Iris pigment epithelial cell (primary cell): Measurements from ENCODE around the gene MAP3K7.

Source experiments
- DNase-seq: peaks from one replicate; pipeline ENCODE4 v3.0.0-alpha.2; 2011; ENCODE audit warnings: low read depth

MAP3K7 gene

DNA sequence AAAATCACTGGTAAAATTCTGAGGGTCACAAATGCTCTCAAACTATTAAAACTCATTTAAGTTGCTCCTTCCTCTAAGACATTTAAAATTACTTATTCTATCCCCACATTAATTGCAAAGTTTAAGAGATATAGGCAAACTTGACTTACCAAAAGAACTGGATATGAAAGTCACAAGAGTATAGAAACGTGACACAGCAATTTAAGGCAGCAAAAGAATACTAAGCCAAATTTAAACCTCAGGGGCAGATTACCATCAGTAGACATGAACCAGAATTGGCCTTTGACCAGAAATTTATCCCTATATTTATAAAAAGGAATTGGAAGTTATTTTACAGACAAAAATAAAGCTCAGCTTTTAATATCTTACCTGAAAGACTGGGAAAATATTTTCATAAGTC, 56.0 kb downstream of the MAP3K7 start:
- DNase-seq: no peak

GRCh38 chr6:90525421-90525820, 61.5 kb downstream of the MAP3K7 start:
- no peak for DNase-seq

DNA sequence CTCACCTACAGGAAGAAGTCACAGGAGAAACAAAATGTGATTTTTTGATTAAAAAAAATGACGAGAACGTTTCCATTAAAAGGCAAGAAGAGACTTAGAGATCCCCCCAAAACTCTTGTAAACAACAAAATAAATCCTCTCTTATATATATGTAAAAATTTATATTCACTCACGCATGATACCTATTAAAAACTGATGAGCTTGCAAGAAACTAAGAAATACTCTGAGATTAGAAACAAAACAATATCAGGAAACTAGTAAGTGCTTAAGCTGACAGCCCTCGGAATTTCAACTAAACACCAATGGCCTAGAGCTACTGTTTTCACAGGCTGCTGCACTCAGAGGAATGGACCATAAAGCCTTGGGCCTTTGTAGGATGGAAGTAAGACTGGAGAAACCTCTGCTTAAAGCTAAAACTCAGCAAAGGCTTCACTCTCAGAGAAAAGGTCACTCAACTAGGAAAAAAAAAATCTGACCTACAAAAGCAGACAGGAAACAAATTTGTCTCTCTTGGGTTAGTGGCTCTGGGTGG, 63.0 kb downstream of the MAP3K7 start:
- no peak for DNase-seq

GRCh38 chr6:90521955-90522354, 64.9 kb downstream of the MAP3K7 start:
- no peak for DNase-seq

DNA sequence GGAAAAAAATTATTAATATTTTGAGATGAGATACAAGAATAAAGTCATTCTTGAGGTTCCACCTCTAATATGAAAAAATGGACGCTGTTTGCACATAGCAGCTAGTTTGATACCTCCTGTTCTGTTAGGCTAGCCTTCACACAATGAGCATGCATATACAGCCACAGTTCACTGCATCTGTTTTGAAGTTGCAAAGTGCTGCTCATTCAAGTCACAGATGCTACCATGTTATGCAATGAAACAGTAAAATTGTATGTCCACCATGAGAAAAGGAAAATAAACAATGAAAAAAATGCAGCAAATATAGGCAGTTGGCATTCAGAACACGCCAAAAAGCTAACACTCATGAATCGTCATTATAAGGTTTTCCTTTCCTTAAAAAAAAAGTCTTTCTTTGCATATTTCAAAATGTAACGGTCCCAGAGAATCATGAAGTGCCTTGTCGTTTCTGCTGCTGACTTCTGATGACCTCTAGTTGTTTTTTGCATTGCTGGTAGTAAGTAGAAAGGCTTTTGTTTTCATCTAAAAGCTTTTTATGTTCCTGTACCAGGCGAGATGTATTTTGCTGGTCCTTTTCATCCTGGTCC, 70.7 kb downstream of the MAP3K7 start:
- DNase-seq: no peak

DNA sequence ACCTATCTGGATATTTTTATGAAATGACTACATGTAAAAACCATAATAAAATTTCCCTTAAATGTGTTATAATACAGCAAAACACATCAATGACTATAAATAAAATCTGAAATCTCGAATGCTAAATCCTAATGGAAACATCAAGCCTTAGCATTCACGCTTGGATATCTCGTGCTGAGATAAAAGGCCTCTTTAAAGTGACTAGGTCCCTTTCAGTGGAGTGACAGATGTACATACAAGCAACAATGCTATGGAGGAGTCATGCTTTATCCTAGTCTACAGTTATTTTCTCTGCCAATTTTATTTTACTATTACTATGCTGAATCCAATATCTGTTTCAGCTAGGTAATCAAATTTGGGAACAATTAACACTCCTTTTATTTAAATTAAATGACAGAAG, 72.4 kb downstream of the MAP3K7 start:
- no peak for DNase-seq

GRCh38 chr6:90508753-90509152, 78.1 kb downstream of the MAP3K7 start:
- no peak for DNase-seq

DNA sequence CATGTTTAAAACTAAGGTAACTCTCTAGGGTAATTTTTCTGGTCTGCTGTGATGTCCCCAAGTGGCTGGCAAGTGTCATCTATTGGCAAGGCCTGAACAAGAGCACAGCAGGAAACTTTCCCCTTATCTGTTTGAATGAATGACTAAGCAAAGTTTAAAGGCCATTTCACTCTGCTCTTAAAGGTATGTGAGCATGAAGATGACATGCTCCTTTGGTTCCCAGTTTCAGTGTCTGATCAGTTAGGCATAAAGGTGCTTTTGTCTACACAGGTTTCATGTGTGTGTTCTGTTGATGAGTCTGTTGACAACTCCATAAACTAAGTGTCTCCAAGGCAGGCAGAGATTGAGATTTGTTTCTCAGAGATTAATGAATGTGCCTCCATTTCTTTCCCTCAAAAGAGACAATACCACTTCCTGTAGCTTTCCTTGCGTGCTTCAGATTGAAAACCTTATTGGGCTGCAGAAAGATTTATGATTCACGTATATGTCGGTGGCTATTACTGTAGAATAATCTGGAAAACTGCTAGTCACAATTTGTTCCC, 83.9 kb downstream of the MAP3K7 start:
- peak; percentile 20 for DNase-seq

- no peak for DNase-seq
These were observed 84.5 kb downstream of the MAP3K7 start for GRCh38 chr6:90502381-90502780.

DNA sequence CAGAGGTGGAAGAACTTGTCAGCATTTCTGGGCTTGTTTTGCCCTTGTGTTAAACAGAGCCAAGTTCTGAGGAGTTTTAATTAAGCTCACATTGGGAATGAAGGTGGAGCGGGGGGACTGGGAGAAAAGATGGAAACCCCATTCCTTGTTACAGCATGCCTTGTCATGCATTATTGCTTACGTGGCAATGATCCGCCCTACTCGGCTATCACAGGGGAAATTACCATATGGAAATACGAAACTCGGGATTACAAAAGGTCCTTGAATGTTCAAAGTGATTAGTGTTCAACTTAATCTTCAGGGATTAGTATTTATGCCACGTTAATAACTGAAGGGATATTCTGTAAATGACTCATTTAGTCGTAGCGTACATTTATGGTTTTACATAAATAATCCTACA, 86.4 kb downstream of the MAP3K7 start:
- DNase-seq: no peak

- DNase-seq: no peak
These were observed 89.5 kb downstream of the MAP3K7 start for GRCh38 chr6:90497411-90497810.

- no peak for DNase-seq
These were observed 90.4 kb downstream of the MAP3K7 start for GRCh38 chr6:90496258-90497016.

DNA sequence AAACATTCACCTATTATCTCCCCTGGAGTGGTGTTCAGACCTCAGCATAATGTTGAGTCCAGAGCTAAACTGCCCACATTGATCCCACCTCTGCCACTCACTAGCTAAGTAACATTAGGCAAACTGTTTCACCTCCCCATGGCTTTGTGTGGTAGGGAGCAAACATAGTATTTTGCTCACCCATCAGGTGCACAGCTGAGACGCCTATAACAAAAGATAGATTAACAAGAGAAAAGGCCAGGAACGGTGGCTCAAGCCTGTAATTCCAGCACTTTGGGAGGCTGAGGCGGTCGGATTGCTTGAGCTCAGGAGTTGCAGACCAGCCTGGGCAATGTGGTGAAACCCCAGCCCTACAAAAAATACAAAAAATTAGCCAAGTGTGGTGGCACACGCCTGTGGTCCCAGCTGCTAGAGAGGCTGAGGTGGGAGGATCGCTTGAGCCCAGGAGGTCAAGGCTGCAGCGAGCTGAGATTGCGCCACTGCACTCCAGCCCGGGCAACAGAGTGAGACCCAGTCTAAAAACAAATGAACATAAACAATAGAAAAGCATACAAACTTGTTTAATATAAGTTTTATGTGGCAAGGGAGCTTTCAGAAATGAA, 91.6 kb downstream of the MAP3K7 start:
- no peak for DNase-seq

GRCh38 chr6:90494067-90494780, 92.6 kb downstream of the MAP3K7 start:
- DNase-seq: no peak

DNA sequence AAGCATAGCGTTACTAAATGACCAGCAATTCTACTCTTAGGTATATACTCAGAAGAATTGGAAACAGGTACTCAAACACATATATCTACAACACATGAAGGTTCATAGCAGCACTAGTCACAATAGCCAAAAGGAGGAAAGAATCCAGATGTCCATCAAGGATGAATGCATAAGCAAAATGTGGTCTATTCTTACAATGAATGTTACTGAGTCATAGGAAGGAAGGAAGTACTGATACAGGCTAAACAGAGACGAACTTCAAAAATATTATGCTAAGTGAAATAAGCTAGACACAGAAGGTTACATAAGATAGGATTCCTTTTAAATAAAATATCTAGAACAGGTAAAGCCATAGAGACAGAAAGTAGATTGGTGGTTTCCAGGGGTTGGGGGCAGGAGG, 93.5 kb downstream of the MAP3K7 start:
- DNase-seq: peak; percentile 77

DNA sequence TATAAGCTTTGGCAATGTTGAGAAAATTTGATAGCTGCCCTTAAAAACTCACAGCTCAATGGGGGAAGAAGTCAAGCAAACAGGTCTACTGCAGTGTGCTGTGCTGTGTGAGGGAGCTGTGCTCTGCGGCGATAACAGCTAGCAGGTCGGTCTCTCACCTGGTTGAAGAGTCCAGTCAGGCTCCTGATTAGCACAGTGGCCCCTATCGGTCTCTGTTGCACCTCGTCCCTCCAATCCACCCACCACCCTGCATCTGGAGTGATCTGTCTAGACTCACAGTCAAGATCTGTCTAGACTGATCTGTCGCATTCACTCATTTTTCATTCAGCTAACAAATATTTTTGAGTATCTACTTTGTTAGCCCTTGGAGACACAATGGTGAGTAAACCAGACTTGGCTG, 94.1 kb downstream of the MAP3K7 start:
- no peak for DNase-seq

- DNase-seq: no peak
These were observed 94.5 kb downstream of the MAP3K7 start for GRCh38 chr6:90492369-90492768.

- no peak for DNase-seq
These were observed 96.7 kb downstream of the MAP3K7 start for GRCh38 chr6:90490030-90490716.

- peak; percentile 20 for DNase-seq
These were observed 98.1 kb downstream of the MAP3K7 start for GRCh38 chr6:90488816-90489215.

DNA sequence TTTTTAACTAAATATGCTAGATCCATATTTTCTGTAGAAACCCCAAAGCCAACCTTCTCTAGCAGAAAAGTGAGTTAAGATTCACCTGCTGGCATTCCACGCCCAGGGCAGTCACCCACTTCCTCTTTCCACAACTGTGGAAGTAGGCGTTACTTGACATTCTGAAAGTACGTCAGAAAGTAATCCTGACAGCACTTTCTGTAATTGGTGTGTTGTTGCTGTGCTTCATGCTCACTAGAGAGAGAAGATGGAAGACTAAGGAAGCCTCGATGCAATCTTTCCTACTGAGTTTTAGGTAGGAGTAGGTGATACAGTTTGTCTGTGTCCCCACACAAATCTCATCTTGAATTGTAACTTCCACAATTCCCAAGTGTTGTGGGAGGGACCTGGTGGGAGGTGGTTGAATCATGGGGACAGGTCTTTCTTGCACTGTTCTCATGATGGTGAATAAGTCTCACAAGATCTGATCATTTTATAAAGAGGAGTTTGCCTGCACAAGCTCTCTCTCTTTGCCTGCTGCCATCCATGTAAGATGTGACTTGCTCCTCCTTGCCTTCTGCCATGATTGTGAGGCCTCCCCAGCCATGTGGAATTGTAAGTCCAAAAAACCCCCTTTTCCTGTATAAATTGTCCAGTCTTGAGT, 101.1 kb downstream of the MAP3K7 start:
- no peak for DNase-seq

GRCh38 chr6:90484903-90485302, 102.0 kb downstream of the MAP3K7 start:
- no peak for DNase-seq
